Activated T-cell treated with anti-CD3 and anti-CD28 coated beads for 48 hours (primary cell): ENCODE measurements around the gene AREG.

Experiments used
- DNase-seq: peaks from one replicate; pipeline ENCODE4 v3.0.0-alpha.2; 2020; ENCODE audit warnings: low read depth

Gene AREG

GRCh38 chr4:74433043-74433442 is 11.9 kb upstream of the AREG start:
- no peak for DNase-seq

- DNase-seq = no peak
Observed at GRCh38 chr4:74433541-74434172, 11.3 kb upstream of the AREG start.

DNA sequence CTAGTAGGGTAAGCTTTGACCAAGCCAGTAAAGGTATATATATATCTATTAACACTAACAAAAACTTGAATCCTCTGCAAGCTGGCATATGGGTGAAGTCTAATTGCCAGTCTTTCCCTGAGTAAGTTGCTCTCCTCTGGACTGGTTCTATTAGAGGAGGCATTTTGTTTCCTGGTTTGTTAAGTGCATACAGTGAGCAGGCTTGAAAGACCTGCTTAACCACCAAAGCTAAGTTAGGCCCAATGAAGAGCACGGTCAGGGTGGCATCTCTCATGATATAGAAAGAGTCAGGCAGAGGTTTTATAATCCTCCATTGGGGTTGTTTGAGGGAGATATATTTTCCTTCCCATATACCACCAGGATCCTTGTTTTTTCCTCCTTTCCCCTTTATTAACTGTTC is 9.6 kb upstream of the AREG start:
- DNase-seq = no peak

DNA sequence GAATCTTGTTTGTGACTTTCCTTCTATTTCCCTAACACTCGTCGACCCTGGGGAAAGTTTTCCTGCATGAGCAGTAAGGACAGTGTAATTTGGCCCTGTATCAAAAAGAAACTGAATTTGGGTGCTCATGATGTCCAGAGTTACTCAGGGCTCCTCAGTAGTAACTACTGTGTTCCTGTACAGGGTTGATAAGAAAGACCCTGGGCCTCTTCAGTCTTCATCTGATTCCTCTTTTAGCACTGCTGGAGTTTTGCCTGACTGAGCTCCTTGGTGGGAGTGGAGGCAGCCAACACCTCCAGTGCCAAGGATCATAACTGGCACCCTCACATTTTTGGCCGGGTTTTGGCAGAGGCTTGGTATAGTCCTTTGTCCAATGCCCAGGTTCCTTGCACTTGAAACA is 7.1 kb upstream of the AREG start:
- DNase-seq = no peak

GRCh38 chr4:74438661-74439060 is 6.3 kb upstream of the AREG start:
- no peak for DNase-seq

DNA sequence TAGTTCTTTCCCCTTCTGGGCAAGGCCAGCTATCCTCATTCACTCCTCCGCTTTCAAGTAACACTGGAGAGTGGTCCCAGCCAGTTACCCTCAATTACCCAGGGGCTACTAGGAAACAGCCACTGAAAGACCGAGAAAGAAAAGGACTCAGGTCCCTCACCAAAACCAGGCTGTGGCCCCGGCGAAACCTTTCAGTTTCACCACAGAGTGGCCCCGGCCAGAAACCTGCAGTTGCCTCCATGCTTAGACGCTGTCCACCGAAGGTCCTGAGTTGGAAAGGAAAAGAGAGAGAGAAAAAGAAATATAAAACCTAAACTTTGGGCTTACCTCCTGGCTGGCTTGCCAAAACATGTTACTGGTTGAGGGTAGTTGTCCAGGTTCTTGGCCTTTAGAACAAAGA is 5.0 kb upstream of the AREG start:
- no peak for DNase-seq

DNA sequence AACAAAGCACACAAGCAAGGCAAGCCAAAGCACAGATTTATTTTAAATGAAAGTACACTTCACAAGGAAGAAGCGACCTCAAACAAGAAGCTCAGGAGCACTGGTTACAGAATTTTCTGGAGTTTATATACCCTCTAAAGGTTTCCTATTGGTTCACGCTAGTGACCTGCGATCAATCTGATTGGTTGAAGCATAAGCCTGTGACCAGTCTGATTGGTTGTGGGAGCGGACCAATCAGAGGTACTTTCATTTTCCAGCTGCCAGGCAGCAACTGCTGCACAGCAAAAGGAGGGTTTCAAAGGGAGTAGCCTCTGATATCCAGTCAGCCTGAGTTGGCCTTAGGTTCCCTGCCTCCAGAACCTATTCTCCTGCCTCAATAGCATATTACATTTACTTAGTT is 4.6 kb upstream of the AREG start:
- DNase-seq = no peak

DNA sequence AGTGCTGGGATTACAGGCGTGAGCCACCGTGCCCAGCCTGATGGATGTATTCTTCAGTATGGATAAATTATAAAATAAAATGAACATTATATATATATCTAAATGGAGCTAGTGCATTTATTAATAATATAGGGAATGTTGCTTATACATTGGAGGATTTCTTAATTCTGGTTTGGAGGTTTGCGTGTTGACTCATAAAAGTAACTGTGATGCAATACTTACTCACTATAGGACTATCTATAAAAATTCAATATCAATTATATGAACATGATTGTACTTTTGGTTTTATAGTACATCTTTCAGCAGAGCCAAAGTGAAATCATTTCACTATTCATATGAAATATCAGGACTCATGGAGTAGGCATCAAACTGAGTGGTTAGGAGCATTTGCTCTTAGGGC is 3.2 kb upstream of the AREG start:
- no peak for DNase-seq

GRCh38 chr4:74446193-74446868 is 1.4 kb downstream of the AREG start:
- no peak for DNase-seq

DNA sequence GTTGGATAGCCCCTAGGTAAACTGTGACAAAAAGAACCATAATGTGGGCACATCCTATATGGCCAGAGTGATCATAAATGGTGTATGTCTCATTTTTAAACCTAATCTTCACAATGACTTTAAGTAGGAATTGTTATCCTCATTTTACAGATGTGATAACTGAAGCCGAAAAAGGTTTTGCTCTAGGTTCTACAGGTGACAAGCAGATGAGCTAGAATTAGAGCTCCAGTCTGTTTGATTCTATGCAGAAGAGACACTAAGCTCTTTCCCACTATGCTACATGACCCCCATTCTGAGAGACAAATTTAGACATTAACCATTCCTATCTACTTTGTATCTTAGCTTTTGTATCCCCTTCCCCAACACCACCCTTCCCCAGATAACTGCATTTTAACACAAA is 2.0 kb downstream of the AREG start:
- no peak for DNase-seq

DNA sequence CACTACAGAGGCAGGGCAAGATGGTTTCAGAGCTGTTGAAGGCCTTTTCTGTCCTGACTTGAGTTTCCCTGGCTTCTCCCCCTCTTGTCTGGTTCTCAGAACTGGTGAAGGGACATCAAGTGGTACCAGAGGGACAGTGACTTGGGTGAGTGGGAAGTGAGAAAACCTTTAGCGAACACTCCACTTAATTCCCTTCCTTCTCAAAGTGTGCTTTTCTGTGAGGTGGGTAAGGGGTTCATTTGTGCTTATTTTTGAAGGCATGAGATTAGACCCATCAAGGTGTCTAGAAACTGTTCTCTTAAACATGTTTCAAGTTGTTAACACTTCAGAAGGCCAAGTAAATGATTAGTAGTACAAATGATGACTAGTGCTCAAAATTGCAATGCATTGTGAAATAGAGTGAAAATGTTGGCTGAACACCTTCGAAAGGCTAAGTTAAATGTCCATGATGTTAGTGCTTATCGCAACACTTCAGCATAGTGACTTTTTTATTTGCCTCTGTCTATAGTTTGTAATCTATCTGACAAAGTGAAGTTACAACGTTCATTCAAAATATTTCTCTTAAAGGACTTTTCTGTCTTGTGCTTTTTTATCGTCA is 2.8 kb downstream of the AREG start:
- DNase-seq = no peak

DNA sequence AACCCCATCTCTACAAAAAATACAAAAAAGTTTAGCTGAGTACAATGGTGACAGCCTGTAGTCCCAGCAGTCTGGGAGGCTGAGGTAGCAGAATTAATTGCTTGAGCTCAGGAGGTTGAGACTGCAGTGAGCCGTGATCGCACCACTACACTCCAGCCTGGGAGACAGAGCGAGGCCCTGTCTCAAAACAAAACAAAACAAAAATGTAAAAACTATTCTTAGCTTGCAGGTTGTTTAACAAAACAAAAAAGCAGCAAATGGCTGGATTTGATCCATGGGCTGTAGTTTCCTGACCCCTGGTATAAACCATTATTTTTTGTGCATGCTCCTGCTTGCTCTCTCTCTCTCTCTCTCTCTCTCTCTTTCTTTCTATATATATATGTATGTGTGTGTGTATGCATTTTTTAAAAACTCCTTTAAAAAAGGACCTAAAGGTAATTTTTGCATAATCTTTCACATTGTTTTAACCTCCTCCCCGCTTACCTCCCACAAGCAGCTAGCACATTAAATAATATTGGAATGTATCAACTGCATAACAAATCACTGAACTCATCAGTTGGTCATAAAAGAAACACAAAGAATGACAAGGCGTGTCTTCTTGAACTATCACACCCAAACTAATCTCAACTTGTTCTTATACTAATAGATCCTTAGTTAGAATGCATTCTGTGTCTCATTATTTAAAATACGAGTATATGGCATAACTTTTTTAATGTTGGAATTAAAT is 4.8 kb downstream of the AREG start:
- no peak for DNase-seq

DNA sequence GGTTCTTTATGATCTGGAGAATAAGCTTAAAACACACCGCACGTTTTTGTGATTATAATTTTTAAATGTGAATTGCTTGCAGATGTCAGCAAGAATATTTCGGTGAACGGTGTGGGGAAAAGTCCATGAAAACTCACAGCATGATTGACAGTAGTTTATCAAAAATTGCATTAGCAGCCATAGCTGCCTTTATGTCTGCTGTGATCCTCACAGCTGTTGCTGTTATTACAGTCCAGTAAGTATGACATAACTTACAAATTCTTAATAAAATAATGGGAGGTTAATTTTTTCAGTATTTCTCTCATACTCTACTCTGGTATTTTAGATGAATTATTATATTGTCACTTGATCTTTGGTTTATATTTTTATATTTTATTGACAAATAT is 5.4 kb downstream of the AREG start:
- no peak for DNase-seq

DNA sequence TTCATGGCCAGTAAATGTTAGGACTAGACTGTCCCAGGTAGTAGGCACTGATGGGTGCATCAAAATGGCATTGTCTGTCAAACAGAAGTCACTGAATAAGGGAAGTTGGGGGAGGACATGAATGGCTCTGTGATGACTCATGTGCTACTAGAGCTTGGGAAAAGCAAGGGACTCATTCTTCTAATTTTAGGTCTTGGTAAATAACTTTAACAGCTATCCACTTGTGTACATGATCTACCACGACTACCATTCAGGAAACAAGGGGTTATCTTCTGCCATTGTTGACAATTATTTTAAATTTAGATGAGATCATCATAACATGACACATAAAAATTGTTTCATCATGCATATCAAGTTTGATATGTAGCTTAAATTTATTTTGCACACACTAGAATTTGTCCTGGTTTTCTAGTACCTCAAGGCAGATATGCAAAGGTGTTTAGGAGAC is 6.3 kb downstream of the AREG start:
- no peak for DNase-seq

GRCh38 chr4:74453037-74453635 is 8.2 kb downstream of the AREG start:
- DNase-seq = no peak

DNA sequence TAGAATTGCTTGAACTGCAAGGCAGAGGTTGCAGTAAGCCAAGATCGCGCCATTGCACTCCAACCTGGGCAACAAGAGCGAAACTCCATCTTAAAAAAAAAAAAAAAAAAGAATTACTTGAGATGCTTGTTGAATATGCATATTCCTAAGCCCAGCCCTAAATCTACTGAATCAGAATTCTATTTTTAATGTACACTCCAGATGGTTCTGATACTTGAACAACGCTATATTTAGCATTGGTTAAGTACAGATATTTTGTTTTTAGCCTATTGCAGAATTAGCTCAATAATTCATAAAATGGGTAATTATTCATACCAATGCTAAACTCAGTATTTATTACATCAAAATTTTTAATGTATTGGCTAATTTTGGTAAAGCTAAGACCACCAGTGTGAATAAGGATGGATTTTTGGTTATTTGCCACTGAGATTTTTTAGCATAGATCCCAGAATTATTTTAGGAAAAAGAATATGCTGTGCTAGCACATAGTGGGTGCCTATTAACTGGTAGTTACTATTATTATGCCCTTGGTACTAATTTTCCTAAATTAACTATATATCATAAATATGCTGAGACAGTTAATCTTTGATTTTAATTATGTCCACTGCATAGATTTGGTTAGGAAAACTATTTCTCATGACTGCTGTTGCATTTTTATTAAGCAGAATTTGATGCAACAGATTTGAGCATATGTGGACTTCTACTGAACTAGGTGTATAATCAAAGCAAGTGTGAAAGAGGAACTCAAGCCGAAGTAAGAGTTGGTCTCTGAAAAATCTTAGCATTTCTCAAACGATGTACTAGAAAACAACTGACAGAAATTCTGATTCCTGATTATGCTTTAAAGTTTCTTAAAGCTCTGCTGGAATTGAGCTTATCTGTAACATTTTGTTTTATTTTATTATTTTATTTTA is 9.2 kb downstream of the AREG start:
- no peak for DNase-seq

- DNase-seq = no peak
Observed at GRCh38 chr4:74455361-74456055, 10.6 kb downstream of the AREG start.

- DNase-seq = no peak
Observed at GRCh38 chr4:74456056-74456744, 11.3 kb downstream of the AREG start.

DNA sequence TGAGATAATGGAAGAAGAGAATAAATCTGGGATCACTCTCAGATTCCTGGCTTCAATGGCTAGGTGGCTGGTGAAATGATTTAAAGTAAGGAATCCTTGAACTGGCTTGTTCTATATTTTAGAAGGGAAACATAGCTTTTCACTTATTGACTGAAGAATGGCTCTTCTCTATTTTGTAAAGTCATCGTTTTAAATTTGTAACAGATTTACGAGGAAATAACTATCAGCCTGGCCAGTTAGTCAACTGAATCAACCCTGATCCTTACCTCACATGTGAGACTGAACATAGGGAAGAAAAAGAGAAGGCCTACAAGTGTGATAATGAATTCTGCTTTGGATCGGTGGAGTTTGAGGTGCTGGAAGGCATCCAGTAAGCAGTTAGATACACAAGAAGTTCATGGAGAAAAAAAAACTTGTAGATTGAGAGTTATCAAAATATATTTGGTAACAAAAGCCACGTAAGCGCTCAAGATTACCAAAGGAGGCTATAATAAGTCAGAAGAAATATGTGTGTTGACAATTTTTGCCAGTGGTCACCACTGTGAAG is 12.0 kb downstream of the AREG start:
- no peak for DNase-seq

GRCh38 chr4:74460833-74461232 is 15.9 kb downstream of the AREG start:
- DNase-seq = no peak
